GM23338 (cell line): ENCODE measurements around the gene RPA3. TPM values are rescaled to one million over a fixed set of nuclear protein-coding genes. Genes with fewer than 3 reads are reported as not detected.

Experiments used
- ATAC-seq: fragments of 200-7000 bp; cut with Tn5 transposase; 3 replicates; pipeline ENCODE4 v1.9.1; 2020
- DNase-seq: peaks from one replicate; pipeline ENCODE4 v3.0.0-alpha.2; 2015; ENCODE audit warnings: low spot score
- H2AFZ ChIP-seq: fragments of 200-600 bp; sonication (generic); 2 replicates; pipeline ENCODE4 v1.8.0; 2016; ENCODE audit warnings: antibody characterized with exemption, mild to moderate bottlenecking, moderate library complexity
- H3F3A ChIP-seq: fragments of 200-600 bp; sonication (generic); replicated peaks from 2 replicates; pipeline ENCODE4 v1.8.0; 2017; ENCODE audit warnings: antibody characterized with exemption, mixed run types, low read depth
- H3K27ac ChIP-seq: fragments of 200-600 bp; sonication (generic); 2 replicates; pipeline ENCODE4 v1.6.1; 2016; ENCODE audit warnings: low read depth
- H3K27me3 ChIP-seq: fragments of 200-600 bp; sonication (generic); 2 replicates; pipeline ENCODE4 v1.8.0; 2016; ENCODE audit warnings: mild to moderate bottlenecking, mixed run types, moderate library complexity; ENCODE audit not compliant: insufficient read depth
- H3K36me3 ChIP-seq: fragments of 200-600 bp; sonication (generic); 2 replicates; pipeline ENCODE4 v1.8.0; 2016; ENCODE audit warnings: mild to moderate bottlenecking; ENCODE audit not compliant: insufficient read depth
- H3K4me1 ChIP-seq: fragments of 200-600 bp; sonication (generic); 2 replicates; pipeline ENCODE4 v1.8.0; 2016; ENCODE audit warnings: mild to moderate bottlenecking, moderate library complexity; ENCODE audit not compliant: insufficient read depth
- H3K4me2 ChIP-seq: fragments of 200-600 bp; sonication (generic); 2 replicates; pipeline ENCODE4 v1.7.1; 2017; ENCODE audit warnings: mixed run types
- H3K4me3 ChIP-seq: fragments of 200-600 bp; sonication (generic); 2 replicates; pipeline ENCODE4 v1.6.1; 2016; ENCODE audit warnings: mixed run types
- H3K79me2 ChIP-seq: fragments of 200-600 bp; sonication (generic); replicated peaks from 2 replicates; pipeline ENCODE4 v1.8.0; 2017; ENCODE audit warnings: mild to moderate bottlenecking; ENCODE audit not compliant: insufficient read depth
- H3K9me2 ChIP-seq: fragments of 200-600 bp; sonication (generic); 2 replicates; pipeline ENCODE4 v1.8.0; 2017; ENCODE audit not compliant: insufficient read depth
- H4K20me1 ChIP-seq: fragments of 200-600 bp; sonication (generic); replicated peaks from 2 replicates; pipeline ENCODE4 v1.8.0; 2017; ENCODE audit warnings: mild to moderate bottlenecking; ENCODE audit not compliant: insufficient read depth
- H3K27ac Mint-ChIP-seq: 2 replicates; pipeline ENCODE4 v1.8.0; 2020; ENCODE audit warnings: inconsistent platforms, mild to moderate bottlenecking, moderate library complexity, mixed read lengths
- H3K27me3 Mint-ChIP-seq: 3 replicates; pipeline ENCODE4 v1.8.0; 2022; ENCODE audit warnings: low read depth, mild to moderate bottlenecking, moderate library complexity, mixed read lengths, inconsistent platforms; ENCODE audit not compliant: insufficient read depth, poor library complexity
- H3K36me3 Mint-ChIP-seq: 3 replicates; pipeline ENCODE4 v1.8.0; 2021; ENCODE audit warnings: low read depth, mild to moderate bottlenecking, inconsistent platforms, moderate library complexity, mixed read lengths
- H3K4me1 Mint-ChIP-seq: 3 replicates; pipeline ENCODE4 v1.8.0; 2020; ENCODE audit warnings: mild to moderate bottlenecking, inconsistent platforms, mixed read lengths
- H3K4me3 Mint-ChIP-seq: 3 replicates; pipeline ENCODE4 v1.8.0; 2021; ENCODE audit warnings: moderate library complexity, mild to moderate bottlenecking, inconsistent platforms, mixed read lengths
- H3K9me3 Mint-ChIP-seq: 3 replicates; pipeline ENCODE4 v1.8.0; 2020; ENCODE audit warnings: moderate library complexity, mild to moderate bottlenecking, inconsistent platforms, mixed read lengths
- CREB1 ChIP-seq: fragments of 250-450 bp; sonication (Bioruptor Pico); IDR thresholded peaks from 2 replicates; pipeline ENCODE4 v1.5.0; 2020; ENCODE audit warnings: low read depth, mild to moderate bottlenecking, moderate library complexity
- EZH2 ChIP-seq: fragments of 200-600 bp; sonication (generic); IDR thresholded peaks from one replicate; pipeline ENCODE4 v1.8.0; 2017; ENCODE audit warnings: antibody characterized with exemption, mild to moderate bottlenecking, low read depth; ENCODE audit not compliant: unreplicated experiment
- EZH2phosphoT487 ChIP-seq: fragments of 200-600 bp; sonication (generic); IDR thresholded peaks from one replicate; pipeline ENCODE4 v1.8.1; 2018; ENCODE audit warnings: antibody characterized with exemption; ENCODE audit not compliant: unreplicated experiment
- JUNB ChIP-seq: IDR thresholded peaks from one replicate; pipeline ENCODE4 v1.6.1; 2016; ENCODE audit warnings: antibody characterized with exemption; ENCODE audit not compliant: unreplicated experiment
- NANOG ChIP-seq: IDR thresholded peaks from 2 replicates; pipeline ENCODE4 v1.6.1; 2016; ENCODE audit warnings: antibody characterized with exemption, borderline replicate concordance
- POLR2AphosphoS5 ChIP-seq: IDR thresholded peaks from 2 replicates; pipeline ENCODE4 v1.6.1; 2016; ENCODE audit warnings: antibody characterized with exemption, low read depth
- ZNF114 ChIP-seq: fragments of 250-450 bp; sonication (Bioruptor Pico); IDR thresholded peaks from 2 replicates; pipeline ENCODE4 v1.5.0; 2020; ENCODE audit warnings: mild to moderate bottlenecking, moderate library complexity
- polyA plus RNA-seq: library from polyadenylated mRNA; unstranded; fragments of >200 nt; fragmentation: Nextera tagmentation; extraction: Ambion mirVana; gene quantifications from 2 replicates; pipeline ENCODE4 v1.2.1, GENCODE V29; 2016
- total RNA-seq: library from RNA; depleted of rRNA; stranded (reverse); fragments of >200 nt; shearing (Covaris generic); gene quantifications from 2 replicates; pipeline ENCODE4 v1.2.3, GENCODE V29; 2014
- TF ChIP-seq, protein P1 (sequence below): IDR thresholded peaks from one replicate; pipeline ENCODE4 v1.6.1; 2018; ENCODE audit warnings: antibody characterized with exemption; ENCODE audit not compliant: unreplicated experiment
- TF ChIP-seq, protein P2 (sequence below), 2 experiments: fragments of 200-600 bp in 1 of 2; sonication (generic) in 1 of 2; conservative IDR thresholded peaks; 2 replicates each; pipeline versions ENCODE4 v1.5.1 to v1.6.1; 2016 to 2017; ENCODE audit warnings: antibody characterized with exemption in 2 of 2, low read depth in 2 of 2, mild to moderate bottlenecking in 2 of 2, moderate library complexity in 1 of 2

Gene RPA3
- total and polyA plus RNA-seq, 2 experiments from 2014 or later = 74.9 to 287 TPM

DNA sequence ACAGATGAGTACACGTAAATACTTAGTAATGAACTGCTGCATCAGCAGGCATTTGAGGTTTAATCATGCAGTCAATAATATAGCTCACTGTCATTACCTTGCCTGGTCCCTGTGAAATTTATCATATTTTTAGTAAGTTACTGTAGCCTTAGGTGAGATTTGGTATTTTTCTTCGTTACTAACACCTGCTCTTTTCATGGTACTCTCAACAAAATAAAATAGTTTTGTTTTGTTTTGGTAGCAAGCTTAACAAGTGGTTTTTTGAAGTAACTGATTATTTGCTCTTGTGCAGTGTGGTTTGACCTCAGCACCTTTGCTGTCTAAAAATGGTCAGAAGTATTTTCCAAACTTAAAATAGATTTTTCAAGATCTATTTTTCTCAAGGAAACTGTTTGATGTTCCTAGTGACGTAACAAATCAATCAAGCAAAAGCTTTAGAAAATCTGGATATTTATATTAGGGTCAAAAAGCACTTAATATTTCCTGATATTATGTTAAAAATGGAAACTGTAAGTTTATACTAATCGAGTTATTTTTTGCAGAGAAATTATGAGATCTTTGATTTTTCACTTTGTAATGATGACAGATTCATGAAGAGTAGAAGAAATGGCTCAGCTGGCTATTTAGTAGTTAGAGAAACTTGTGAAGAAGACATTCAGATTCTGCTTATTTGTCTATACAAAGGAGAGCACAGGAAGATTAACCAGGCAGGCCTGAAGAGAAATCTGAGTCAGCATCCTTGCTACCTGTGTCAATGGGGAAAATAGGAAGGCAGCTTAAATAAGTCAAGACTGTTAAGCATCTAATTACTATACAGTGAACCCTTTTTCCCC is 21.0 kb upstream of the RPA3 start (continued):
- TF ChIP-seq EZH2 (no peak), ZNF114 (CRISPR knock-in tag) (no peak), JUNB (no peak), EZH2phosphoT487 (no peak), POLR2AphosphoS5 (no peak), CREB1 (CRISPR knock-in tag) (no peak)

DNA sequence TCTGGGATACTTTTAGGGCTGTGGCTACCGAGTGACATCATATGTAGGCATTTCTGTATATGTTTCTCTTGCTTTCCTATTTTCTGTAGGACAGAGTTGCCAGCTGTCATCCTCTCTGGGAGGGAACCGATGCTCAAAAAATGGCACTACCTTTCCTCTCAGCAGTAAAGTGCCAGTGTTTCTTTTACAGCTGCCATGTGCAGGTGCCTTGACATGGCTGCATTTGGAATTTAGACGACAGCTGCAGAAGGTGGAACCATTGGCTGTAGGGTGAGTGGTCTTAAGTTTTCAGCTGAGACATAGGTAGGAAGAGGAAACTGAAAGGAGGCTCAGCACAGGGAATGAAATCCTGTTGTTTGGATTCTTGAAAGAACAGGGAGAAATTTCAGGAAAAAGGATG is 20.2 kb upstream of the RPA3 start:
- H3K27ac Mint-ChIP-seq = peak overlapping the region; percentile 61
- H3K9me2 ChIP-seq = no peaks in the 10 kb centered on the region
- H3K9me3 Mint-ChIP-seq = no peaks in the 10 kb centered on the region
- H3K27me3 ChIP-seq = no peaks in the 10 kb centered on the region
- no peaks in the 10 kb centered on the region for H3K36me3 Mint-ChIP-seq
- H3K4me3 Mint-ChIP-seq = no peak overlapping the region
- no peaks in the 10 kb centered on the region for H3K79me2 ChIP-seq
- TF ChIP-seq, protein P1, sequence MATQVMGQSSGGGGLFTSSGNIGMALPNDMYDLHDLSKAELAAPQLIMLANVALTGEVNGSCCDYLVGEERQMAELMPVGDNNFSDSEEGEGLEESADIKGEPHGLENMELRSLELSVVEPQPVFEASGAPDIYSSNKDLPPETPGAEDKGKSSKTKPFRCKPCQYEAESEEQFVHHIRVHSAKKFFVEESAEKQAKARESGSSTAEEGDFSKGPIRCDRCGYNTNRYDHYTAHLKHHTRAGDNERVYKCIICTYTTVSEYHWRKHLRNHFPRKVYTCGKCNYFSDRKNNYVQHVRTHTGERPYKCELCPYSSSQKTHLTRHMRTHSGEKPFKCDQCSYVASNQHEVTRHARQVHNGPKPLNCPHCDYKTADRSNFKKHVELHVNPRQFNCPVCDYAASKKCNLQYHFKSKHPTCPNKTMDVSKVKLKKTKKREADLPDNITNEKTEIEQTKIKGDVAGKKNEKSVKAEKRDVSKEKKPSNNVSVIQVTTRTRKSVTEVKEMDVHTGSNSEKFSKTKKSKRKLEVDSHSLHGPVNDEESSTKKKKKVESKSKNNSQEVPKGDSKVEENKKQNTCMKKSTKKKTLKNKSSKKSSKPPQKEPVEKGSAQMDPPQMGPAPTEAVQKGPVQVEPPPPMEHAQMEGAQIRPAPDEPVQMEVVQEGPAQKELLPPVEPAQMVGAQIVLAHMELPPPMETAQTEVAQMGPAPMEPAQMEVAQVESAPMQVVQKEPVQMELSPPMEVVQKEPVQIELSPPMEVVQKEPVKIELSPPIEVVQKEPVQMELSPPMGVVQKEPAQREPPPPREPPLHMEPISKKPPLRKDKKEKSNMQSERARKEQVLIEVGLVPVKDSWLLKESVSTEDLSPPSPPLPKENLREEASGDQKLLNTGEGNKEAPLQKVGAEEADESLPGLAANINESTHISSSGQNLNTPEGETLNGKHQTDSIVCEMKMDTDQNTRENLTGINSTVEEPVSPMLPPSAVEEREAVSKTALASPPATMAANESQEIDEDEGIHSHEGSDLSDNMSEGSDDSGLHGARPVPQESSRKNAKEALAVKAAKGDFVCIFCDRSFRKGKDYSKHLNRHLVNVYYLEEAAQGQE = no peak
- no peak overlapping the region for H3K27ac ChIP-seq
- peaks cover 25% of the 10 kb centered on the region for H3K4me1 Mint-ChIP-seq
- no peaks in the 10 kb centered on the region for H3F3A ChIP-seq
- H4K20me1 ChIP-seq = no peaks in the 10 kb centered on the region
- peaks cover 5% of the 10 kb centered on the region; the same call in 1 of the 2 replicates for H3K4me1 ChIP-seq
- H2AFZ ChIP-seq = no peak overlapping the region
- no peak overlapping the region for H3K4me2 ChIP-seq
- ATAC-seq = no peak
- no peak for DNase-seq
- peaks cover 1% of the 10 kb centered on the region for H3K27me3 Mint-ChIP-seq
- no peaks in the 10 kb centered on the region for H3K36me3 ChIP-seq
- H3K4me3 ChIP-seq = no peak overlapping the region

DNA sequence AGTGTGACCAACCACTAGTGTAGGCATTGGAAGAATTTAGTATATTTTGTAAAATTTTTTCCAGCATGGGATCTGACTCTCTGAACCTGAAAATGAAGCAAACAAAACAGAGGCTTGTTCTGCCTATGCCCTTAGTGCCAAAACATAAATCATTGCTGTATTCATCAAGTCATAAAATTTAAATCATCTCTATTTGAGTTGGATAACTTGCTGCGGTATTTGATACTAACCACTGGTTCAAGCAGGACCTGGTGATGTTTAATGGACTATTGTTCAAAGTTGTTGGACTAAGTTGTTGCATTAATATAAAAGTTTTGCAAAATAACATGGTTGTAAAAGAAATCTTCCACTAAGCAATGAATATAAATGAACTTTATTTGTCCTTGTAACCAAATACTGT is 19.8 kb upstream of the RPA3 start:
- peaks cover 1% of the 10 kb centered on the region for H3K27me3 Mint-ChIP-seq
- no peak for ATAC-seq
- TF ChIP-seq NANOG (no peak), EZH2 (no peak), ZNF114 (CRISPR knock-in tag) (no peak), POLR2AphosphoS5 (no peak), EZH2phosphoT487 (no peak), CREB1 (CRISPR knock-in tag) (no peak)
- TF ChIP-seq, protein P2, sequence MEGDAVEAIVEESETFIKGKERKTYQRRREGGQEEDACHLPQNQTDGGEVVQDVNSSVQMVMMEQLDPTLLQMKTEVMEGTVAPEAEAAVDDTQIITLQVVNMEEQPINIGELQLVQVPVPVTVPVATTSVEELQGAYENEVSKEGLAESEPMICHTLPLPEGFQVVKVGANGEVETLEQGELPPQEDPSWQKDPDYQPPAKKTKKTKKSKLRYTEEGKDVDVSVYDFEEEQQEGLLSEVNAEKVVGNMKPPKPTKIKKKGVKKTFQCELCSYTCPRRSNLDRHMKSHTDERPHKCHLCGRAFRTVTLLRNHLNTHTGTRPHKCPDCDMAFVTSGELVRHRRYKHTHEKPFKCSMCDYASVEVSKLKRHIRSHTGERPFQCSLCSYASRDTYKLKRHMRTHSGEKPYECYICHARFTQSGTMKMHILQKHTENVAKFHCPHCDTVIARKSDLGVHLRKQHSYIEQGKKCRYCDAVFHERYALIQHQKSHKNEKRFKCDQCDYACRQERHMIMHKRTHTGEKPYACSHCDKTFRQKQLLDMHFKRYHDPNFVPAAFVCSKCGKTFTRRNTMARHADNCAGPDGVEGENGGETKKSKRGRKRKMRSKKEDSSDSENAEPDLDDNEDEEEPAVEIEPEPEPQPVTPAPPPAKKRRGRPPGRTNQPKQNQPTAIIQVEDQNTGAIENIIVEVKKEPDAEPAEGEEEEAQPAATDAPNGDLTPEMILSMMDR (conservative IDR thresholded peaks at IDR 0.05; ENCODE audit: low read depth in 2 of 2) = no peak

More for the DNA sequence above, 19.8 kb upstream of the RPA3 start:
- Histone ChIP-seq H3K27ac (no peak overlapping the region), H3K9me2 (no peaks in the 10 kb centered on the region), H3K27me3 (no peaks in the 10 kb centered on the region), H4K20me1 (no peaks in the 10 kb centered on the region), H3K79me2 (no peaks in the 10 kb centered on the region), H3K4me2 (no peak overlapping the region), H3K36me3 (no peaks in the 10 kb centered on the region), H3K4me1 (peaks cover 5% of the 10 kb centered on the region; the same call in 1 of the 2 replicates), H3K4me3 (no peak overlapping the region), H3F3A (no peaks in the 10 kb centered on the region), H2AFZ (no peak overlapping the region)
- Mint-ChIP-seq H3K36me3 (no peaks in the 10 kb centered on the region), H3K27ac (no peak overlapping the region), H3K4me3 (no peak overlapping the region), H3K4me1 (peaks cover 25% of the 10 kb centered on the region), H3K9me3 (no peaks in the 10 kb centered on the region)
- no peak for DNase-seq
